Kidney (tissue), 14 donors: ENCODE data around the gene ZGRF1. TPM values are rescaled to one million over a fixed set of nuclear protein-coding genes. Genes with fewer than 3 reads are reported as not detected.

Experiments used
- DNase-seq, 5 donors: peaks; one replicate each; pipeline ENCODE4 v3.0.0-alpha.2; 2013 to 2020
- FAIRE-seq: peaks from 2 replicates; lab custom pipeline; 2012; peaks lifted over from hg19 to GRCh38; lab: Jason Lieb, UNC
- H3K27ac ChIP-seq, 2 donors: one replicate each; pipeline ENCODE4 v1.7.0; 2013; ENCODE audit warnings: low read depth in 2 of 2, low read length in 2 of 2, inconsistent platforms in 1 of 2
- H3K27me3 ChIP-seq: one replicate; pipeline ENCODE4 v1.7.1; 2013; ENCODE audit warnings: low read length, inconsistent platforms; ENCODE audit not compliant: control insufficient read depth, insufficient read depth
- H3K36me3 ChIP-seq, 3 donors: one replicate each; pipeline versions ENCODE4 v1.7.0 to v1.7.1; 2013; ENCODE audit warnings: low read length in 3 of 3, control low read depth in 1 of 3, inconsistent platforms in 1 of 3; ENCODE audit not compliant: insufficient read depth in 3 of 3, control insufficient read depth in 2 of 3
- H3K4me1 ChIP-seq, 3 donors: one replicate each; pipeline versions ENCODE4 v1.7.0 to v1.7.1; 2013; ENCODE audit warnings: low read length in 3 of 3, inconsistent platforms in 1 of 3, low read depth in 1 of 3; ENCODE audit not compliant: control insufficient read depth in 2 of 3, insufficient read depth in 2 of 3
- H3K4me3 ChIP-seq, 3 donors: one replicate each; pipeline versions ENCODE4 v1.7.0 to v1.8.1; 2013; ENCODE audit warnings: low read length in 3 of 3, control low read depth in 1 of 3, inconsistent platforms in 1 of 3
- H3K9ac ChIP-seq, 3 donors: one replicate each; pipeline versions ENCODE4 v1.7.0 to v1.7.1; 2013; ENCODE audit warnings: low read length in 3 of 3, control low read depth in 1 of 3, inconsistent platforms in 1 of 3
- H3K9me3 ChIP-seq, 3 donors: one replicate each; pipeline versions ENCODE4 v1.7.0 to v1.7.1; 2013; ENCODE audit warnings: low read length in 3 of 3, control low read depth in 1 of 3, inconsistent platforms in 1 of 3; ENCODE audit not compliant: control insufficient read depth in 2 of 3, insufficient read depth in 1 of 3
- intact Hi-C: fragments of 100-400 bp; cut with DNase I; formaldehyde crosslinking; loops from one replicate; pipeline ENCODE4 v1.11.1; 2022
- polyA plus RNA-seq: library from polyadenylated mRNA; stranded (reverse); fragments of 350-450 nt; fragmentation: Illumina TruSeq; extraction: RNeasy Lipid Tissue Mini Kit (QIAGEN cat#74804); gene quantifications from one replicate; pipeline ENCODE4 v1.2.3, GENCODE V29; 2014; ENCODE audit warnings: low read depth, low replicate concordance; ENCODE audit not compliant: insufficient read depth
- total RNA-seq: library from RNA; stranded (reverse); fragmentation: NEBNext Ultra II Directional; extraction: Animal tissue kit (Norgen Biotek cat#: 25700); gene quantifications from one replicate; pipeline ENCODE4 v1.2.1, GENCODE V29; 2021
- TF ChIP-seq, protein P1 (sequence below): IDR thresholded peaks from 3 replicates; pipeline ENCODE4 v1.5.1; 2012; ENCODE audit warnings: mild to moderate bottlenecking, moderate library complexity, borderline replicate concordance; ENCODE audit not compliant: insufficient read depth; ENCODE audit errors: extremely low read depth
- donor health status: control.
- donor health status: control.
- donor health status: control.
- donor health status: control.
- donor health status: control.
- donor health status: DM: yes; HTN: yes; CAD: no.
- donor health status: Normal renal cell carcinoma (clear cell type).

ZGRF1 gene
- total and polyA plus RNA-seq, 2 donors from 2014 or later, result 0.73 to 3.6 TPM

- Histone ChIP-seq H3K27me3 (no peaks in the 10 kb centered on the region), H3K27ac (no peak overlapping the region), H3K4me1 (no peaks in the 10 kb centered on the region), H3K9me3 (no peaks in the 10 kb centered on the region), H3K36me3 (peaks cover 6 to 21% (median 11%) of the 10 kb centered on the region in 3 donors), H3K9ac (no peak overlapping the region), H3K4me3 (no peak overlapping the region)
- FAIRE-seq, result no peak
- no peak for DNase-seq
- intact Hi-C loops, result no loop called here
- TF ChIP-seq, protein P1, sequence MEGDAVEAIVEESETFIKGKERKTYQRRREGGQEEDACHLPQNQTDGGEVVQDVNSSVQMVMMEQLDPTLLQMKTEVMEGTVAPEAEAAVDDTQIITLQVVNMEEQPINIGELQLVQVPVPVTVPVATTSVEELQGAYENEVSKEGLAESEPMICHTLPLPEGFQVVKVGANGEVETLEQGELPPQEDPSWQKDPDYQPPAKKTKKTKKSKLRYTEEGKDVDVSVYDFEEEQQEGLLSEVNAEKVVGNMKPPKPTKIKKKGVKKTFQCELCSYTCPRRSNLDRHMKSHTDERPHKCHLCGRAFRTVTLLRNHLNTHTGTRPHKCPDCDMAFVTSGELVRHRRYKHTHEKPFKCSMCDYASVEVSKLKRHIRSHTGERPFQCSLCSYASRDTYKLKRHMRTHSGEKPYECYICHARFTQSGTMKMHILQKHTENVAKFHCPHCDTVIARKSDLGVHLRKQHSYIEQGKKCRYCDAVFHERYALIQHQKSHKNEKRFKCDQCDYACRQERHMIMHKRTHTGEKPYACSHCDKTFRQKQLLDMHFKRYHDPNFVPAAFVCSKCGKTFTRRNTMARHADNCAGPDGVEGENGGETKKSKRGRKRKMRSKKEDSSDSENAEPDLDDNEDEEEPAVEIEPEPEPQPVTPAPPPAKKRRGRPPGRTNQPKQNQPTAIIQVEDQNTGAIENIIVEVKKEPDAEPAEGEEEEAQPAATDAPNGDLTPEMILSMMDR, result no peak
Observed at GRCh38 chr4:112648263-112649054, 11.8 kb upstream of the ZGRF1 start.

DNA sequence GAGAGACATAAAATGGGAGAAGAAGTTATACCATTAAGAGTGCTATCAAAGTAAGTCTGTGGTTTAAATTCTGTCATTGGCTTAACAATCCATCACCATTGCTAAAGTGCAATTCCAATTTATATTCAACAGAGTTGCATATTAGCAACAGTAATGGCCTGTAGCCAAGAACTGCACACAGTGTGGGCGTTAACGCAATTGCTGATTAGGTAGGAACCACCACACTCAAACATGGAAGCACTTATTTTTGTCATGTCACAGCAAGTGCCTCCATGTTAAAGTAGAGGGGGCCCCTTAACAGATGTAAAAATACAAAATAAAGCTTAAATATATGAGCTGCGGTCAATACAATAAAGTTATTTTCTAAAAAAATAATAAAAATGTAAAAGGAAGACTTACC, 11.1 kb upstream of the ZGRF1 start:
- no peak overlapping the region for H3K9ac ChIP-seq
- no peak for DNase-seq
- no peak for FAIRE-seq
- intact Hi-C loops, result no loop called here
- H3K36me3 ChIP-seq, result peaks cover 6 to 21% (median 11%) of the 10 kb centered on the region in 3 donors
- H3K4me1 ChIP-seq, result no peaks in the 10 kb centered on the region
- no peaks in the 10 kb centered on the region for H3K9me3 ChIP-seq
- TF ChIP-seq, protein P1, result no peak
- H3K27me3 ChIP-seq, result no peaks in the 10 kb centered on the region
- H3K27ac ChIP-seq, result no peak overlapping the region
- H3K4me3 ChIP-seq, result no peak overlapping the region

DNA sequence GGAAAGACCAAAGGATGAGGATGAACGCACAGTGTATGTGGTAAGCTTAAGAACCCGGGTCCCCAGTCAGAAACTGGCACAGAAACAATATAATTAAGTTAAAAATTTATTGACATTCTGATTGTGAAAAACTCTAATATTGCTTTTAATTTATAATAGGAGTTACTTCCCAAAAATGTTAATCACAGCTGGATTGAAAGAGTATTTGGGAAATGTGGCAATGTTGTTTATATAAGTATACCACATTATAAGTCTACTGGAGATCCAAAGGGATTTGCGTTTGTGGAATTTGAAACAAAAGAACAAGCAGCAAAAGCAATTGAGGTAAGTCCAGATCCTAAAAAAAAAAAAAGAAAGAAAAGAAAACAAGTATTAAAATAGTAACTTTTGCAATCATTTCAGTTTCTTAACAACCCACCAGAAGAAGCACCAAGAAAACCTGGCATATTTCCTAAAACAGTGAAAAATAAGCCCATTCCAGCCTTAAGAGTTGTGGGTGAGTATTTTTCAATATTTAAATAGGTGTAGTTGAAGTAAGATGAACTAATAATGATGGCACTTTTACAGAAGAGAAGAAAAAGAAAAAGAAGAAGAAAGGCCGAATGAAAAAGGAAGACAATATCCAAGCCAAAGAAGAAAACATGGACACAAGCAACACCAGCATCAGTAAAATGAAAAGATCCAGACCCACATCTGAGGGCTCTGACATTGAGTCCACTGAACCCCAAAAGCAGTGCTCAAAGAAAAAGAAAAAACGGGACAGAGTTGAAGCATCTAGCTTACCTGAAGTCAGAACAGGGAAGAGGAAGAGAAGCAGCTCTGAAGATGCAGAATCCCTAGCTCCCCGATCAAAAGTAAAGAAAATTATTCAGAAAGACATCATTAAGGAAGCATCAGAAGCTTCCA, 10.2 kb upstream of the ZGRF1 start:
- Histone ChIP-seq H3K4me3 (no peak overlapping the region), H3K9me3 (no peaks in the 10 kb centered on the region), H3K27me3 (no peaks in the 10 kb centered on the region), H3K27ac (no peak overlapping the region), H3K4me1 (no peaks in the 10 kb centered on the region), H3K9ac (no peak overlapping the region), H3K36me3 (peaks cover 6 to 24% (median 11%) of the 10 kb centered on the region in 3 donors)
- no peak for FAIRE-seq
- TF ChIP-seq, protein P1, result no peak
- intact Hi-C loops, result no loop called here
- DNase-seq, result no peak
